ENCODE data around the gene FEZF1.

The FEZF1 gene

DNA sequence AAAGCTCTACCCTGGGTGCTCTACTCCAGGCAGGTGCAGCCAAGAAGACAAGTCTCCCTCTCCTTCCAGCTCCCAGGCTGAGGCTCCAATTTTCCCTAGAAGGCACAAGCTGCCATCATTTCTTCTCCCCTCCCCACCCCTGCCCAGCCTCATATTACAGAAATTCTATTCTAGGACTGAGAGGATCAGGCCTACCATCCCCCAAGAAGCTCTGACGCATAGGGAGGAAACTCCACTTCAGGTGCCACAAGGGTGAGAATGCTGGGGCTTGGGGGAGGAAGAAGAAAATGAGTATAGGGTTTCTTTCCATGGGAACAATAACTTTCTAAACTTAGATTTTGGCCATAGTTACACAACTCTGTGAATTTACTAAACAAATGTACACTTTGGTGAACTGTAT, 35.3 kb downstream of the FEZF1 start:
- Histone ChIP-seq H3K4me1 (ENCODE audit: control insufficient read depth, insufficient read depth, low read length, poor library complexity, severe bottlenecking) (no peaks in the 10 kb centered on the region), H3K4me3 (ENCODE audit: insufficient read depth, low read depth, low read length, poor library complexity, severe bottlenecking) (no peak overlapping the region), H3K27me3 (replicated peaks; ENCODE audit: control insufficient read depth, insufficient read depth, low read length, poor library complexity, severe bottlenecking) (no peaks in the 10 kb centered on the region), H3K9me3 (ENCODE audit: control insufficient read depth, low read length) (no peaks in the 10 kb centered on the region), H3K36me3 (ENCODE audit: control insufficient read depth, insufficient read depth, low read length) (no peaks in the 10 kb centered on the region), H3K27ac (ENCODE audit: insufficient read depth, low read length, poor library complexity, severe bottlenecking) (no peak overlapping the region)
- no peak for DNase-seq

- Histone ChIP-seq H3K9me3 (ENCODE audit: control insufficient read depth, low read length) (no peaks in the 10 kb centered on the region), H3K27me3 (replicated peaks; ENCODE audit: control insufficient read depth, insufficient read depth, low read length, poor library complexity, severe bottlenecking) (no peaks in the 10 kb centered on the region), H3K4me3 (ENCODE audit: insufficient read depth, low read depth, low read length, poor library complexity, severe bottlenecking) (no peak overlapping the region), H3K36me3 (ENCODE audit: control insufficient read depth, insufficient read depth, low read length) (no peaks in the 10 kb centered on the region), H3K27ac (ENCODE audit: insufficient read depth, low read length, poor library complexity, severe bottlenecking) (no peak overlapping the region), H3K4me1 (ENCODE audit: control insufficient read depth, insufficient read depth, low read length, poor library complexity, severe bottlenecking) (no peaks in the 10 kb centered on the region)
- DNase-seq, result no peak
These were observed 36.4 kb downstream of the FEZF1 start for GRCh38 chr7:122268101-122268500.

GRCh38 chr7:122262246-122262645, 42.3 kb downstream of the FEZF1 start:
- Histone ChIP-seq H3K36me3 (ENCODE audit: control insufficient read depth, insufficient read depth, low read length) (no peaks in the 10 kb centered on the region), H3K9me3 (ENCODE audit: control insufficient read depth, low read length) (no peaks in the 10 kb centered on the region), H3K27me3 (replicated peaks; ENCODE audit: control insufficient read depth, insufficient read depth, low read length, poor library complexity, severe bottlenecking) (no peaks in the 10 kb centered on the region), H3K27ac (ENCODE audit: insufficient read depth, low read length, poor library complexity, severe bottlenecking) (no peak overlapping the region), H3K4me1 (ENCODE audit: control insufficient read depth, insufficient read depth, low read length, poor library complexity, severe bottlenecking) (no peaks in the 10 kb centered on the region), H3K4me3 (ENCODE audit: insufficient read depth, low read depth, low read length, poor library complexity, severe bottlenecking) (no peak overlapping the region)
- no peak for DNase-seq

DNA sequence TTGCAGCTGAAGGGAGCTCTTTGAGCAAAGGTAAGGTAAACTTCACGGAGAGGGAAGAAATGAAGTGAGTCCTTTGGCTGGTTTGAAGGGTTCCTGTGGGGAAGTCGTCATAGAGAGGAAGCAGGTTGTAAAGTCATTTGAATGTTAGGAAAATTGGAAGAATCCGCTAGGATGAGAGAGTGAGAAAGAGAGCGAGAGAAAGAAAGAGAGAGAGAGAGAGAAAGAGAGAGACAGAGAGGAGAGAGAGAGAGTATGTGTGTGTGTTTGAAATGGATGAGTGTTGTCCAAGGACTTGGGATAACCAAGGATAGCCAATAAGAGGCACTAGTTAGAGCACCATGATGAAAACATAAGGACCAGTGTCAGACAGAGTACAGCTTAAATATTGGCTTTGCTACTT, 43.1 kb downstream of the FEZF1 start:
- DNase-seq, result no peak
- Histone ChIP-seq H3K27ac (ENCODE audit: insufficient read depth, low read length, poor library complexity, severe bottlenecking) (no peak overlapping the region), H3K9me3 (ENCODE audit: control insufficient read depth, low read length) (no peaks in the 10 kb centered on the region), H3K4me3 (ENCODE audit: insufficient read depth, low read depth, low read length, poor library complexity, severe bottlenecking) (no peak overlapping the region), H3K4me1 (ENCODE audit: control insufficient read depth, insufficient read depth, low read length, poor library complexity, severe bottlenecking) (no peaks in the 10 kb centered on the region), H3K27me3 (replicated peaks; ENCODE audit: control insufficient read depth, insufficient read depth, low read length, poor library complexity, severe bottlenecking) (no peaks in the 10 kb centered on the region), H3K36me3 (ENCODE audit: control insufficient read depth, insufficient read depth, low read length) (no peaks in the 10 kb centered on the region)

DNA sequence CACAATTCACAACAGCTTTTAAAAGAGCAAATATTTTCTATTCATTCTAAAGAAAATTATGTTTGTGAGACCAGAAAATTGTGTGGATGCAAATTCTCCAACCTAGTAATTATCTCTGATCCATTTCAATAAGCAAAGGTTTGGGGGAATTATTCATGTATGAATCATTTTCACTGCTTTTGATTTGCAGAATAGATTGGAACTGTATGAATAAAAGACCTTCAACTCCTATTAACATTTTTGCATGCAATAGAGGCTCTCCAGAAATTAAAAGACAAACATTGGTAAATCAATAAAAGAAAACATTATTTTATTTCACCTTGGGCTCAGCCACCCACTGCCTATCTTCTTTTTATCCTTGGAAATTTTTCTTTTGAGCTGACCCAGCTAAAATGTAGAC, 43.5 kb downstream of the FEZF1 start:
- DNase-seq, result no peak
- H3K4me3 ChIP-seq (ENCODE audit: insufficient read depth, low read depth, low read length, poor library complexity, severe bottlenecking), result no peak overlapping the region
- H3K9me3 ChIP-seq (ENCODE audit: control insufficient read depth, low read length), result no peaks in the 10 kb centered on the region
- H3K27me3 ChIP-seq (replicated peaks; ENCODE audit: control insufficient read depth, insufficient read depth, low read length, poor library complexity, severe bottlenecking), result no peaks in the 10 kb centered on the region
- no peaks in the 10 kb centered on the region for H3K36me3 ChIP-seq (ENCODE audit: control insufficient read depth, insufficient read depth, low read length)
- H3K4me1 ChIP-seq (ENCODE audit: control insufficient read depth, insufficient read depth, low read length, poor library complexity, severe bottlenecking), result no peaks in the 10 kb centered on the region
- no peak overlapping the region for H3K27ac ChIP-seq (ENCODE audit: insufficient read depth, low read length, poor library complexity, severe bottlenecking)

- no peak overlapping the region for H3K4me3 ChIP-seq (ENCODE audit: insufficient read depth, low read depth, low read length, poor library complexity, severe bottlenecking)
- no peak for DNase-seq
- H3K36me3 ChIP-seq (ENCODE audit: control insufficient read depth, insufficient read depth, low read length), result no peaks in the 10 kb centered on the region
- H3K27ac ChIP-seq (ENCODE audit: insufficient read depth, low read length, poor library complexity, severe bottlenecking), result no peak overlapping the region
- no peaks in the 10 kb centered on the region for H3K27me3 ChIP-seq (replicated peaks; ENCODE audit: control insufficient read depth, insufficient read depth, low read length, poor library complexity, severe bottlenecking)
- no peaks in the 10 kb centered on the region for H3K9me3 ChIP-seq (ENCODE audit: control insufficient read depth, low read length)
- no peaks in the 10 kb centered on the region for H3K4me1 ChIP-seq (ENCODE audit: control insufficient read depth, insufficient read depth, low read length, poor library complexity, severe bottlenecking)
These were observed 44.2 kb downstream of the FEZF1 start for GRCh38 chr7:122260336-122260735.

- Histone ChIP-seq H3K36me3 (ENCODE audit: control insufficient read depth, insufficient read depth, low read length) (no peaks in the 10 kb centered on the region), H3K9me3 (ENCODE audit: control insufficient read depth, low read length) (no peaks in the 10 kb centered on the region), H3K4me1 (ENCODE audit: control insufficient read depth, insufficient read depth, low read length, poor library complexity, severe bottlenecking) (no peaks in the 10 kb centered on the region), H3K4me3 (ENCODE audit: insufficient read depth, low read depth, low read length, poor library complexity, severe bottlenecking) (no peak overlapping the region), H3K27ac (ENCODE audit: insufficient read depth, low read length, poor library complexity, severe bottlenecking) (no peak overlapping the region), H3K27me3 (replicated peaks; ENCODE audit: control insufficient read depth, insufficient read depth, low read length, poor library complexity, severe bottlenecking) (no peaks in the 10 kb centered on the region)
- no peak for DNase-seq
These were observed 45.6 kb downstream of the FEZF1 start for GRCh38 chr7:122258971-122259370.

GRCh38 chr7:122257056-122257455, 47.5 kb downstream of the FEZF1 start:
- Histone ChIP-seq H3K4me3 (ENCODE audit: insufficient read depth, low read depth, low read length, poor library complexity, severe bottlenecking) (no peak overlapping the region), H3K4me1 (ENCODE audit: control insufficient read depth, insufficient read depth, low read length, poor library complexity, severe bottlenecking) (no peaks in the 10 kb centered on the region), H3K27me3 (replicated peaks; ENCODE audit: control insufficient read depth, insufficient read depth, low read length, poor library complexity, severe bottlenecking) (no peaks in the 10 kb centered on the region), H3K36me3 (ENCODE audit: control insufficient read depth, insufficient read depth, low read length) (no peaks in the 10 kb centered on the region), H3K27ac (ENCODE audit: insufficient read depth, low read length, poor library complexity, severe bottlenecking) (no peak overlapping the region), H3K9me3 (ENCODE audit: control insufficient read depth, low read length) (no peaks in the 10 kb centered on the region)
- no peak for DNase-seq

- no peaks in the 10 kb centered on the region for H3K4me1 ChIP-seq (ENCODE audit: control insufficient read depth, insufficient read depth, low read length, poor library complexity, severe bottlenecking)
- H3K27ac ChIP-seq (ENCODE audit: insufficient read depth, low read length, poor library complexity, severe bottlenecking), result no peak overlapping the region
- H3K4me3 ChIP-seq (ENCODE audit: insufficient read depth, low read depth, low read length, poor library complexity, severe bottlenecking), result no peak overlapping the region
- H3K9me3 ChIP-seq (ENCODE audit: control insufficient read depth, low read length), result no peaks in the 10 kb centered on the region
- no peaks in the 10 kb centered on the region for H3K36me3 ChIP-seq (ENCODE audit: control insufficient read depth, insufficient read depth, low read length)
- no peaks in the 10 kb centered on the region for H3K27me3 ChIP-seq (replicated peaks; ENCODE audit: control insufficient read depth, insufficient read depth, low read length, poor library complexity, severe bottlenecking)
- no peak for DNase-seq
These were observed 48.5 kb downstream of the FEZF1 start for GRCh38 chr7:122256046-122256445.

- H3K4me1 ChIP-seq (ENCODE audit: control insufficient read depth, insufficient read depth, low read length, poor library complexity, severe bottlenecking), result no peaks in the 10 kb centered on the region
- DNase-seq, result no peak
- H3K27me3 ChIP-seq (replicated peaks; ENCODE audit: control insufficient read depth, insufficient read depth, low read length, poor library complexity, severe bottlenecking), result no peaks in the 10 kb centered on the region
- H3K27ac ChIP-seq (ENCODE audit: insufficient read depth, low read length, poor library complexity, severe bottlenecking), result no peak overlapping the region
- H3K4me3 ChIP-seq (ENCODE audit: insufficient read depth, low read depth, low read length, poor library complexity, severe bottlenecking), result no peak overlapping the region
- no peaks in the 10 kb centered on the region for H3K36me3 ChIP-seq (ENCODE audit: control insufficient read depth, insufficient read depth, low read length)
- no peaks in the 10 kb centered on the region for H3K9me3 ChIP-seq (ENCODE audit: control insufficient read depth, low read length)
These were observed 49.1 kb downstream of the FEZF1 start for GRCh38 chr7:122255454-122255853.

Measured in effector memory CD4-positive, alpha-beta T cell (primary cell).